GM18508 (cell line): ENCODE results near the gene PSME2.

ENCODE experiments used
- ATAC-seq: cut with Tn5 transposase; IDR thresholded peaks from one replicate; pipeline ENCODE4 v1.9.1; 2021; ENCODE audit warnings: moderate number of reproducible peaks; ENCODE audit not compliant: insufficient read depth, unreplicated experiment

Gene PSME2

GRCh38 chr14:24157331-24157730, 10.9 kb upstream of the PSME2 start:
- ATAC-seq, result no peak

DNA sequence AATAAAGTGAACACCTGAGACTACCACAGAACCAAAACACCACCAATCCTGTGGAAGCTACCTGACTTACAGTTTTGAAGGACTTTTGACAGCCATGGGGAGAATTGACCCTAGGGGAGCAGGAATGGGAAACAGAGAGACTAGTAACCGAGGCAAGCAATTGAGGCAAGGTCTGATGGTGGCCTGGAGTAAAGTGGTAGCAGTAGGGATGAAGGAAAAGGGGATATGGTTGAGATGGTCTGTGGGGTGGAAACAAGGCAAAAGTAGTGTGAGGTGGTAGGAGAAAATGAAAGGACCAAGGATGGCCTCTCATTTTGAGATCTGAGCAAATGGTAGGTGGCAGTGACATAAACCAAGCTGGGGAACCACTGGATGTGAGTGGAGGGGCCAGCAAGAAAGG, 10.4 kb upstream of the PSME2 start:
- no peak for ATAC-seq

- ATAC-seq, result no peak
These were observed 8.7 kb upstream of the PSME2 start for GRCh38 chr14:24155100-24155499.

DNA sequence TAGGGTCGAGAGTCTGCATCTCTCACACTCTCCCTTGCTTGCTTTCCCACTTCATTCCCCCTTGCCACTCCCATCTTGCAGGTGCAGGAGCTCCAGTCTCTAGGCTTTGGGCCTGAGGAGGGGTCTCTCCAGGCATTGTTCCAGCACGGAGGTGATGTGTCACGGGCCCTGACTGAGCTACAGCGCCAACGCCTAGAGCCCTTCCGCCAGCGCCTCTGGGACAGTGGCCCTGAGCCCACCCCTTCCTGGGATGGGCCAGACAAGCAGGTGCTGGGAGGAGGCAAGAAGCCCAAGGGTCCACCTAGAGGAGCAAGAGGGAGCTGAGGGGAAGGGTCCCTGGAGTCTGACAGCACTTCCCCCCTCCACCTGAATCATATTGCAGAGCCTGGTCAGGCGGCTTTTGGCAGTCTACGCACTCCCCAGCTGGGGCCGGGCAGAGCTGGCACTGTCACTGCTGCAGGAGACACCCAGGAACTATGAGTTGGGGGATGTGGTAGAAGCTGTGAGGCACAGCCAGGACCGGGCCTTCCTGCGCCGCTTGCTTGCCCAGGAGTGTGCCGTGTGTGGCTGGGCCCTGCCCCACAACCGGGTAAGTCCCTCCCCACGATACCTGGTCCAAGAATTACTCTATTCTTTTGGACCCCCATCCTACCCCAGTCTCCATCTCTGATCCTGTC, 5.1 kb upstream of the PSME2 start:
- ATAC-seq, result no peak

GRCh38 chr14:24150993-24151392, 4.6 kb upstream of the PSME2 start:
- no peak for ATAC-seq

- no peak for ATAC-seq
These were observed 4.2 kb upstream of the PSME2 start for GRCh38 chr14:24150567-24150966.

DNA sequence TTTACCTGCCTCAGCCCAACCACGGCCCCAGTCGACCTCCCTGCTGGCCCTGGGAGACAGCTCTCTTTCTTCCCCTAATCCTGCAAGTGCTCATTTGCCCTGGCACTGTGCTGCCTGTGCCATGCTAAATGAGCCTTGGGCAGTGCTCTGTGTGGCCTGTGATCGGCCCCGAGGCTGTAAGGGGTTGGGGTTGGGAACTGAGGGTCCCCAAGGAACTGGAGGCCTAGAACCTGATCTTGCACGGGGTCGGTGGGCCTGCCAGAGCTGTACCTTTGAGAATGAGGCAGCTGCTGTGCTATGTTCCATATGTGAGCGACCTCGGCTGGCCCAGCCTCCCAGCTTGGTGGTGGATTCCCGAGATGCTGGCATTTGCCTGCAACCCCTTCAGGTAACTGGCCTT, 3.7 kb upstream of the PSME2 start:
- ATAC-seq, result no peak

DNA sequence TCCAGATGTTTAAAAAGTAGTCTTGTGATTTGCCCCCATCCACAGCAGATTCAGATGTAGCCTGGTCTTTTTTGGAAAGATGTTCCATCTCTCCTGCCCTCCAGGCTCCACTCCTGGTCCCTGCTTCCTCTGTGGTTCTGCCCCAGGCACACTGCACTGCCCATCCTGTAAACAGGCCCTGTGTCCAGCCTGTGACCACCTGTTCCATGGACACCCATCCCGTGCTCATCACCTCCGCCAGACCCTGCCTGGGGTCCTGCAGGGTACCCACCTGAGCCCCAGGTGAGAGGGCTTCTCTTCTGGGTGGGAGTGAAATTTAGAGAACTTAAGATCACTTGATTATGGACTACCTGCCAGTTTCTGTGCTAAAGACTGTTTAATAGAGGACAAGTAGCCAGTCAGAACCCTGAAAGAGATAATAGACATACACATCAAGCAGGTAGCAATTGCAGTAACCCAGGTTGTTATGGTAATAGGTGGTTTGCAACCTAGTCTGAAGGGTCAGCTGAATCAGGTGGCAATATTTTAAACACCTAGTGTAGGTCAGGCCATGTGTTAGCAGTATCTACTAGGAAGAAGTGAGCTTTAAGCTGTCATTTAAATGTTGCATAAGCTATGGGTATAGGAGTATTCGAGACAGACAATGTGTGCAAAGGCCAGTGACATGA, 3.0 kb upstream of the PSME2 start:
- no peak for ATAC-seq

- no peak for ATAC-seq
These were observed 1.5 kb upstream of the PSME2 start for GRCh38 chr14:24147761-24148428.

GRCh38 chr14:24146978-24147760, 759 bp upstream of the PSME2 start, which contains the start of gene RNF31:
RNF31 (plus strand) TSS chr14:24147498; CDS start chr14:24147699, 201 bp downstream.
- ATAC-seq, result peak; percentile 67

GRCh38 chr14:24145690-24146452, 539 bp downstream of the PSME2 start:
- ATAC-seq, result no peak

GRCh38 chr14:24145219-24145618, 1.2 kb downstream of the PSME2 start:
- ATAC-seq, result no peak

GRCh38 chr14:24144451-24144850, 2.0 kb downstream of the PSME2 start:
- no peak for ATAC-seq

DNA sequence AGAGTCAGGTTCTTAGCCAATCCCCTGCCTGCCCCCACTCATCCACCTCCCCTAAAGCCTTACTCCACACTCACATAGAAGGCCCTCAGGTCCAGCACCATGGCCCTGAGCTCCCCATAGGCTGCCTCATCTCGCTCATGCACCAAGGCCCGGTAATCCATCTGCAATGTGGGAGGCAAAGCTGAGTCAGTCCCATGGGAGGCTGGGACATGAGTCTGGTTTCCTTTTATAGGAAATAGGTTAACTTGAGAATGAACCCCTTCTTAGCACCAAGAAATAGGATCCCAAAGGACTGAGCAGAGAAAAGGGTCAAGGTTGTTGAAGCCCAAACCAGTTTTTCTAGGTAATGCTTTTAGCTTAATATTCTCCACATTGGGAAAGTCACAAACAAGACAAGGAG, 2.9 kb downstream of the PSME2 start:
- ATAC-seq, result no peak

- ATAC-seq, result peak; percentile 74
These were observed 5.1 kb downstream of the PSME2 start, which contains the start of gene EMC9 for GRCh38 chr14:24141097-24141880. EMC9 (minus strand) TSS chr14:24141591; CDS start chr14:24141304, 287 bp downstream.

DNA sequence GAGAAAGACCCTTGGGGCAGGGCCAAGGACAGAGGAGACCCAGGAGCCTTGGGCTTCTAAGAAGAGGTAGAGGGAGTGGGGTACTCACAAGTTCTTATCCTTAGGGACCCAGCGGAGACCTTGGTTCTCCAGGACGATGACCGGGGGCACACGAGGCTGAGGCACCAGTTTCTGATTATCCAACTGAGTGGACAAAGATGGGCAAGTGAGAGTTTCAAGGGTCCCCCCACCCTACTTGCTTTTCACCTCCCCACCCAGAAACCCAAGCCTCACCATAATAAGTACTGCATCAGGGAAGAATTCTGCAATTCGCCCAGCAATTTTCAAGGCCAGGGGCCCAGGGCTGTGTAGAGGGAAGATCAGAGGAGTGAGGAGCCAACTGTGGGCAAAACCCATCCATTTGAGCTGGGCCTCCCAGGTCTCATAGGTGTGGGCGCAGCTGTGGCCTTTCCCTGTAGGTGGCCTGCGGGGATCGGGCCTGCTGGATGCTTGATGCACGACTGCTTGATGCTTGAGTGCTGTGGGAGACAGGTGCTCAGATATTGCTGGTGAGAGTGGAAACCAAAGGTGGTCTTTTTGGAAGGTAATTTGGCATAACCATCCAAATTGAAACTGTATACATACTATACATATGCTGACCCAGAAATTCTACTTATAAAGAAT, 7.0 kb downstream of the PSME2 start:
- ATAC-seq, result no peak

- ATAC-seq, result no peak
These were observed 7.8 kb downstream of the PSME2 start for GRCh38 chr14:24138396-24139271.
